Umbilical cord (tissue), 2 donors: ENCODE measurements around the gene LAMA3. TPM values are rescaled to one million over a fixed set of nuclear protein-coding genes. Genes with fewer than 3 reads are reported as not detected.

Source experiments
- DNase-seq: peaks from one replicate; pipeline ENCODE4 v3.0.0-alpha.2; 2015; ENCODE audit warnings: low spot score
- total RNA-seq: library from RNA; depleted of rRNA; stranded (reverse); fragments of >200 nt; gene quantifications from one replicate; pipeline ENCODE4 v1.2.3, GENCODE V29; 2014; ENCODE audit warnings: low replicate concordance; ENCODE audit not compliant: insufficient read depth

LAMA3 gene
- total RNA-seq, 1 donor from 2014 or later: 50.6 TPM

DNA sequence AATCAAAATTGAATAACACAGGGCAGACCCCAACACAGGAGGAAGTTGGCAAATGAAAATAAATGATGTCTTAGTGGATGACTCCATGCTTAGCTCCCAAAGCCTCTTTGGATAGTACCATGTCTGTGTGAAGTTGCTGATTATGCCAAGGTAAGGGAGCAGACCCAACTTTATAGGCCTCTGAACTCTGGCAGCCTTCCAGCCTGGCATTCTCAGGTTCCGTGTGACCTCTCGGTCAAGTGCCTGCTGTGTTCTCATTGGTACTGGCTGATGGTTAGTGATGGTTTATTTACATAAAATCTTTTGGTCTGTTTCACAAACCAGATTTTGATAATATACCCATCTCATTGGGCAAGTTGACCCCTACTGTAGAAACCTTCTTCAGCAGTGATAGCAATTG lies 213.1 kb downstream of the LAMA3 start:
- no peak for DNase-seq

DNA sequence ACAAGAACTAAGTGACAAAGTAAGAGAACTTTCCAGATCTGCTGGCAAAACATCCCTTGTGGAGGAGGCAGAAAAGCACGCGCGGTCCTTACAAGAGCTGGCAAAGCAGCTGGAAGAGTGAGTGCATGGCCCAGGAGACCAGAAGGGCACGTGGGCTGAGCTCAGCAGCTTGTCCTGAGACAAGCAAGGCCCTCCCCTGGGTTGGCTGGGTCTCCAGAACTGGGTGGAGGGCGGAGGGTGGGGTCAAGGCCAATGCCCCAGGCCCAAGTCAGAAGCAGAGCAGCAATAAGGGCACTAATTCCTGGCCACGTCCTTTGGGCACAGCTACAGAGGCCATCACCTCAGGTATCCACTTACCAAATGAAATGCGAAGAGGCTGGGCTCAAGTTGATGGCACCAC lies 214.7 kb downstream of the LAMA3 start:
- DNase-seq: no peak

- no peak for DNase-seq
These were observed 217.4 kb downstream of the LAMA3 start for GRCh38 chr18:23906658-23907057.

DNA sequence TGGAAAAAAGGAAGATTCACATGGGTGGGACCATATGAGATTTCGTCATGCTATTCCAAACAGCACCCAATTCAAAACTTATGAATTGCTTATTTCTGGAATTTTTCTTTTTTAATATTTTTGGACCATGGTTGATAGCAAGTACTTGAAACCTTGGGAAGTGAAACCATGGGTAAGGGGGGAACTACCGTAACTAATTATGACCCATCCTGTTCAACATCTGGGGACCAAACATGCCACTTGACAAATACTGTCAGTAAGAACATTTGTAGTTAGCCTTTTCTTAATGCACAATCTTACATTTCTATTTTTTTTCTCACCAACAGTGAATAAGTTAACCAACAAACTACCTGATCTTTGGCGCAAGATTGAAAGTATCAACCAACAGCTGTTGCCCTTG lies 219.6 kb downstream of the LAMA3 start:
- DNase-seq: no peak

- DNase-seq: no peak
These were observed 220.8 kb downstream of the LAMA3 start for GRCh38 chr18:23910032-23910431.

DNA sequence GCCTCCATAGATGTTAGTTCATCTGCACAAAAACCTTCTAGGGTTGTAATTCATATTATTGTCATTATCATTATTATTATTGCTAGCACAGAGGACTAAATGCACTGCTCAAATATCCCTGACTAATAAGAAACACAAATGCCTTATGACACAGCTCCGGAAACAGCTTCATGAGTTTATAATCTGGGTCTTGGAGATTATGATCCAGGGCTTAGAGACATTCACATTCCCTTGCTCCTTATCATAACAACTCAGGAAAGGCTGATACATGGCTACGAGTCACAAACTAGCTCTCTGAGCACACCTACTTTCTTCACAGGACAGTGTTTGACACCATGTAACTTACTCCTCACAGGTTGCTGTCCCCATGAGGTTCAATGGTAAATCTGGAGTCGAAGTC lies 223.1 kb downstream of the LAMA3 start:
- peak; percentile 40 for DNase-seq

DNA sequence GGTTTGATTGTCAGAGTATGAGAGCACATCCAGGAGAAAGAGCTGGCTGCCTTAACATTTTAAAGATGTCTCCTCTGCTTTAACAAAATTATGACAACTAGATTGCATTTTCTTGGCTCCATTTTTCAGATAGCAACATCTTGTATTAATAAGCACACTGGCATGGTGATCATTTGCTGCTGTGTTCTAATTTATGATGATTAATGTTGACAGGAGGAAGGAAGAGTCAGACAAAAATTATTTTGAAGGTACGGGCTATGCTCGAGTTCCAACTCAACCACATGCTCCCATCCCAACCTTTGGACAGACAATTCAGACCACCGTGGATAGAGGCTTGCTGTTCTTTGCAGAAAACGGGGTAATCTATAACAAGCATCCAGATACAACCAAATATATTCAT lies 227.1 kb downstream of the LAMA3 start:
- no peak for DNase-seq

DNA sequence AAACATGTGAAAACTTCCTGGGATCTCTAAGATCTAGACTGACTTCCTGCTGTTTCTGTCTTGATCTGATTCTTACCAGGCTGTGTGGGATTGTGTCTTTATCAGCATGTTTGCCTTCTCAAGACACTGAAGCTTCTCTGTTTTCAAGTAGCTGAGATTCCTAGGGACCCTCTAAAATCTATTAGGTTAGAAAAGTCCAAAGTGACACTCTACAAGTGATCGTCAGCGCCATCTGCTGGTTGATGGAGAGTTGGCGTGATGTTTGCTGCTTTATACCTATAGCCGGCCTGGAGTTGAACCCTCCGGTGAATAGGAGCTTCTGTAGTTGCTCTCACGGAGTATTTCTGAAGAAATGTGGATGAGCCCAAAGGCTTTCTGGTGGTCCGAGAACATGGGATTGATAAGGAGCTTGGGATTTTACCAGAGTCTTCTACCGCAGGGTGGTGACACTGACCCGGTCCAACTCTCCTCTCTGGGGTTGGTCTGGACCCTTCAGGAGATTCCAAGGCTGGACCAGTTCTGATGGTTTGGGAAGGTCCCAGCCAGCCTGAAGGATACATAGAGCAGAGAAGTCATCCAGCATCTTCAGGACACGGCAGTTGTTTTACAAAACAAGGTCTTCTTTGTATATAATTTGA lies 229.3 kb downstream of the LAMA3 start:
- DNase-seq: peak; percentile 71

DNA sequence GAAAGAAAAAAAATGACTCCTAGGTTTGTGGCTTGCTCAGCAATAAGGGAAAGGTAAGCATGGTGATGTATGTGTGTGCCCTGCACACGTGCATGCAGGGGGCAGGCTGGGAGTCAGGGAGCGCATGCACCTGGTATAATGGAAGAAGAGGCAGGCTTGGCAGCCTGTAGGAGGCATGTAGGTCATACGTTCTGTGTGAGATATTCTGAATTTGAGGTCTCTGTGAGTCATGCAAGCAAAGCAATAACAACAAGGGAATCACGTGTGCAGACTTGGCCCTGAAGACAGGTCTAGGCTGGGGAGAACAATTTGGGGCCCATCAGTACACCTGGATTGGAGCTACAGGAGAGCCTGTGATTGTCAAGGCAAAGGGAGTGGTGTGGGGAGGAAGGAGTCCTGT lies 230.8 kb downstream of the LAMA3 start:
- DNase-seq: no peak

- DNase-seq: no peak
These were observed 232.5 kb downstream of the LAMA3 start for GRCh38 chr18:23921716-23922285.

- no peak for DNase-seq
These were observed 233.7 kb downstream of the LAMA3 start for GRCh38 chr18:23922939-23923338.

- DNase-seq: no peak
These were observed 235.6 kb downstream of the LAMA3 start for GRCh38 chr18:23924813-23925212.

DNA sequence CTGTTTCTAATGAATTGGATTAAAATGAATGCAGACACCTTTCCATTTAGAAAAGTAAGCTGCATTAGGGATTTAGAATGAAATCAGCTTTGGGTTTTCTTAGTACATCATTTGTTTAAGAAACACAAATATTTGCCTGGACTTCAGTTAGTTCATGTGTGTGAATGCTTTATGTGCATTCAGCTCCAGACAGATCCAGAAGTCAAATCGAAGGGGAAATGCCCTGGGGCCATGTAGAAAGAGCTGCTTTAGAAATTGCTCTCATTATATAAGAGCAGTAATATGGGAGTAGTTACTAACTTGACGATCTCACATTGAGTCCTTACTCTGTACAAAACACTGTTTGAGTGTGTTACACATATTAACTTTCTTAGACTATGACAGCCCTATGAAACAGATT lies 237.3 kb downstream of the LAMA3 start:
- no peak for DNase-seq

GRCh38 chr18:23927821-23928746 lies 238.8 kb downstream of the LAMA3 start:
- DNase-seq: no peak

DNA sequence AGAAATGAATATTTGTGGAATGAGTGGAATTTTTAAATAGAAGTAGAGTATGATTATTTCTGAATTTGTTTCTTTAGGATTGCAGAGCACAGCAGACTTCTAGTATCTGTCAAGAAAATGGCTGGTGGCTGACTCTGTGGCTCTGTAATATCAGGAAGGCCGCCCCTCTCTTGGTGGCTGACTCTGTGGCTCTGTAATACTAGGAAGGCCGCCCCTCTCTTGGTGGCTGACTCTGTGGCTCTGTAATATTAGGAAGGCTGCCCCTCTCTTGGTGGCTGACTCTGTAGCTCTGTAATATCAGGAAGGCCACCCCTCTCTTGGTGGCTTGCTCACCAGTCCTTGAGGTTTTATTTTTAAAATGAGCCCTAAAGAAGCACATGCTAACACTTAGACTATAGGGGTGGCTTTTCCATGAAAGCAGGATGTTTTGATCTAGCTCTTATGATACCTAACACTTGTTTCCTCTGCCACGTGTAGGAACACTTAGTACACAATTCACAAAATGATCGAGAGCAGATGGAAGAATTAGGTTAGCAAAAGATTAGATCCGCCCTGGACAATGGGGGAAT lies 240.2 kb downstream of the LAMA3 start:
- no peak for DNase-seq

- no peak for DNase-seq
These were observed 240.7 kb downstream of the LAMA3 start for GRCh38 chr18:23930002-23930401.

DNA sequence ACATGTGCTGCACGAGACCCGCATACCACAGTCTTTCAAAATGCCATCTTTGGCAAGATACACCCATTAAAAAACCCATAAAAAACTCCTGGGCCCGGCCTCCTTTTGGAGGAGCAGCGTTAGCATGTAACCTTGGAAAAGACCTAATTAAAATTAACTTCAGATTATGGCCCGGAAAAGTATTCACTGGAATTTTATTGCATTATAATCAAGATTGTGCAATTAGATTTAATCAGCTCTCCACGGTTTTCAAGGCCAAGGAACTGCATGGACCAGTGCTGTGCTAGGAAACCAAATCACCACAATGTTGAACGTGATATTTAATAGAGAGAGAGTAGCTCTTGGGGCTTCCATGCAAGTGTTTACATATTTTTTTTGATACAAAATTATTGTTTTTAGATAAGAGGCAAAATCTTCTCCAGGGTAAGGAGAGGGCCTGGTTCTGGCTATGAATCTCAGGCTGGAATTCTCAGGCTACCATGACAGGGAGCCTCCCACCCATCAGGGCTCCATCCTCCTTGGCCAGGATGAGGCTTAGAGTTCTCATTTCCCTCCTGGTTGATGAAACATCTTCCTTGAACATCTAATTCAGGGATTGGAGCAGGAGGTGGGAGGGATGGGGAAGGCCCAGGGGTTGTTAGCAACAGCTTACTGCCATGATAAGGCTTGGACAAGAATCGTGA lies 243.3 kb downstream of the LAMA3 start:
- no peak for DNase-seq

GRCh38 chr18:23933407-23933806 lies 244.2 kb downstream of the LAMA3 start:
- no peak for DNase-seq

GRCh38 chr18:23934252-23934651 lies 245.0 kb downstream of the LAMA3 start:
- DNase-seq: no peak

- DNase-seq: no peak
These were observed 245.6 kb downstream of the LAMA3 start for GRCh38 chr18:23934863-23935262.

- no peak for DNase-seq
These were observed 246.6 kb downstream of the LAMA3 start for GRCh38 chr18:23935804-23936203.
